DND-41 (cell line): ENCODE results near the gene ACOT4.

Experiments used
- EZH2 ChIP-seq: IDR thresholded peaks from 3 replicates; pipeline ENCODE4 v1.6.1; 2012; ENCODE audit warnings: borderline replicate concordance, low read depth, mild to moderate bottlenecking, moderate library complexity, low read length, inconsistent platforms; ENCODE audit not compliant: severe bottlenecking
- TF ChIP-seq, protein P1 (sequence below): IDR thresholded peaks from 2 replicates; pipeline ENCODE4 v1.5.1; 2012; ENCODE audit warnings: borderline replicate concordance, low read length, moderate library complexity, mild to moderate bottlenecking; ENCODE audit not compliant: poor library complexity, severe bottlenecking; ENCODE audit errors: extremely low read depth

DNA sequence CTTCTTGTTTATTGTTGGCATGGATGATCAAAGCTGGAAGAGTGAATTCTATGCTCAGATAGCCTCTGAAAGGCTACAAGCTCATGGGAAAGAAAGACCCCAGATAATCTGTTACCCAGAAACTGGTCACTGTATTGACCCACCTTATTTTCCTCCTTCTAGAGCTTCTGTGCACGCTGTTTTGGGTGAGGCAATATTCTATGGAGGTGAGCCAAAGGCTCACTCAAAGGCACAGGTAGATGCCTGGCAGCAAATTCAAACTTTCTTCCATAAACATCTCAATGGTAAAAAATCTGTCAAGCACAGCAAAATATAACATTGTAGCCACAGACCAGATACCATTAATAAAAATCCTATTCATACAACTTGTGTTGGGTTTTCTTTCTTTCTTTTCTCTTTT lies 27.9 kb downstream of the ACOT4 start:
- TF ChIP-seq, protein P1, sequence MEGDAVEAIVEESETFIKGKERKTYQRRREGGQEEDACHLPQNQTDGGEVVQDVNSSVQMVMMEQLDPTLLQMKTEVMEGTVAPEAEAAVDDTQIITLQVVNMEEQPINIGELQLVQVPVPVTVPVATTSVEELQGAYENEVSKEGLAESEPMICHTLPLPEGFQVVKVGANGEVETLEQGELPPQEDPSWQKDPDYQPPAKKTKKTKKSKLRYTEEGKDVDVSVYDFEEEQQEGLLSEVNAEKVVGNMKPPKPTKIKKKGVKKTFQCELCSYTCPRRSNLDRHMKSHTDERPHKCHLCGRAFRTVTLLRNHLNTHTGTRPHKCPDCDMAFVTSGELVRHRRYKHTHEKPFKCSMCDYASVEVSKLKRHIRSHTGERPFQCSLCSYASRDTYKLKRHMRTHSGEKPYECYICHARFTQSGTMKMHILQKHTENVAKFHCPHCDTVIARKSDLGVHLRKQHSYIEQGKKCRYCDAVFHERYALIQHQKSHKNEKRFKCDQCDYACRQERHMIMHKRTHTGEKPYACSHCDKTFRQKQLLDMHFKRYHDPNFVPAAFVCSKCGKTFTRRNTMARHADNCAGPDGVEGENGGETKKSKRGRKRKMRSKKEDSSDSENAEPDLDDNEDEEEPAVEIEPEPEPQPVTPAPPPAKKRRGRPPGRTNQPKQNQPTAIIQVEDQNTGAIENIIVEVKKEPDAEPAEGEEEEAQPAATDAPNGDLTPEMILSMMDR = no peak
- TF ChIP-seq EZH2 = no peak
